Stimulated activated CD4-positive, alpha-beta T cell treated with anti-CD3 and anti-CD28 coated beads, Interleukin-15, amount 100 ng/mL, for 1 hour (primary cell): ENCODE data around the gene NPM3.
"Not testable (repeated sequence)": the region's sequence is repeated elsewhere in the genome, so short reads cannot be mapped to it uniquely, and the experiment has no call there.

Source experiments
- DNase-seq, 2 donors: peaks; one replicate each; pipeline ENCODE4 v3.0.0-alpha.2; 2020; ENCODE audit warnings: low read depth in 1 of 2, low spot score in 1 of 2

NPM3 gene

DNA sequence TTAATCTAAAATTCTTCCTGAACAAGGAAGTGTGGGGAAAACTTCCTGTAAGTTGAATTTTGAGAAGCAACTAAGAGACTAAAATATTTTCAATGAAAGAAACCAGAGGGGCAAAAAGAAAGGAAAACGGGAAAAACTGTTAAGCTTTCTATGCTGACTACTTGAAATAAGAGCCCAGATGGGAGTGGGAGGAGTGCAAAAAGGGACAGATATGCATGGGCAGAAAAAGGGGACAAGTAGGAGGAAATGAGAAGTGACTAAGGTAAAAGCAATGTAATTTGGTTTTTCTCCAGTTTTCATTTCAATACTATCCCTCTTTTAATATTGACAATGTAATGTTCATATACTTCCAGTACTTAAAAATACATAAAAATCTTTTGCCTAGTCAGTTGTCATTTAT, 23.9 kb upstream of the NPM3 start:
- no peak for DNase-seq

DNA sequence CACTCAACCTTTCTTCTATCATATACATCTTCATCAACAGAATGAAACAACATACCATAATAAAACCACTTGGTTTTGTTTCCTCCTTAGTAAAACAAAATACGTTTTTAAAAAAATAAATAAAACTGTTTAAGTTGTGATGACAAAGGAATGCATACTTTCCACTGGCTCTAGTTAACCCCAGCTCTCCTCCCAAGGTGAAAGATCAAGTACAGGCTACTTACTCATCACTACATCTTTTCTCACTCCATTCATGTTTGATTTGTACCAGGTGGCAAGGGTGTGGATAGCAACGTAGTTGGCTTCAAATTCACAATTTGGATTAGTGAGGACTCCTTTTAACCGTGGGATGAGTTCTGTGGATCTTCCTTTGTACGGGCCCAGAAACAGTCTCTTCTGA, 20.3 kb upstream of the NPM3 start:
- DNase-seq: no peak

- no peak for DNase-seq
These were observed 14.3 kb upstream of the NPM3 start for GRCh38 chr10:101797403-101798059.

DNA sequence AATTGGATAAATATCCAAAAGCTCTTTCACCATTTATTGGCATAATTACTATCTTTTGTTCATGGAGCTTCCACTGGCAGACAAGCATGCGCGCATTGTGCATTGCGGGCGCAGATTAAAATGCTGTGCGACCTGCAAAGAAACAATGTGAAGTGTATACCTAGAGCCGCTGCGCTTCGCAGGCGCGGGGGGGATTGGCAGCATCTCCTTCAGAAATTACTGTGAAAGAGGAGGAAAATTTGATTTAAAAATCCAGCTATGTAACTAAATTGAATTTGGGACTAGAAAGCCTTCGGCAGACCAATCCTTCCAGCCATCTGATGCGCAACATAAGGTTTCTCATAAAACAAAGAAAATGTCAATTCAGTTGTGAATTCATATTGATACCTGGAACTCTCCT, 10.3 kb upstream of the NPM3 start:
- DNase-seq: no peak

DNA sequence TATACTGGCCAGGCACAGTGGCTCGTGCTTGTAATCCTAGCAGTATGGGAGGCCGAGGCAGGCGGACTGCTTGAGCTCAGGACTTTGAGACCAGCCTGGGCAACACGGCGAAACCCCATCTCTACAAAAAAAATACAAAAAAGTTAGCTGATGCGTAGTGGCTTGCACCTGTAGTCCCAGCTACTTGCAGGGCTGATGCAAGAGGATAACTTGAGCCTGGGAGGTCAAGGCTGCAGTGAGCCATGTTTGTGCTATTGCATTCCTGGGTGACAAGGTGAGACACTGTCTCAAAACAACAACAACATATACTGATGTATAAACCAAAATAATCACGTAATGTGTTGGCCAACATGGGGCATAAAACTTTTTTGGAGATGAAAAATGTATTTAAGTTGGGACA, 6.4 kb upstream of the NPM3 start:
- DNase-seq: no peak

DNA sequence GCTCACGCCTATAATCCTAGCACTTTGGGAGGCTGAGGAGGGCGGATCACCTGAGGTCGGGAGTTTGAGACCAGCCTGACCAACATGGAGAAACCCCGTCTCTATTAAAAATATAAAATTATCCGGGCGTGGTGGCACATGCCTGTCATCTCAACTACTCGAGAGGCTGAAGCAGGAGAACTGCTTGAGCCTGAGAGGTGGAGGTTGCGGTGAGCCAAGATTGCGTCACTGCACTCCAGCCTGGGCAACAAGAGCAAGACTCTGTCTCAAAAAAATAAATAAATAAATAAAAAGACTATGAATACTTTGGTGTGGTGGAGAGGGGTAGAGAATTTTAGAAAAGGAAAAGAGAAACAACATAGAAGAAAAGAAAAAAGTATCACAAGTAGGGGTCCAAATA, 6.0 kb upstream of the NPM3 start:
- not testable (repeated sequence) for DNase-seq

DNA sequence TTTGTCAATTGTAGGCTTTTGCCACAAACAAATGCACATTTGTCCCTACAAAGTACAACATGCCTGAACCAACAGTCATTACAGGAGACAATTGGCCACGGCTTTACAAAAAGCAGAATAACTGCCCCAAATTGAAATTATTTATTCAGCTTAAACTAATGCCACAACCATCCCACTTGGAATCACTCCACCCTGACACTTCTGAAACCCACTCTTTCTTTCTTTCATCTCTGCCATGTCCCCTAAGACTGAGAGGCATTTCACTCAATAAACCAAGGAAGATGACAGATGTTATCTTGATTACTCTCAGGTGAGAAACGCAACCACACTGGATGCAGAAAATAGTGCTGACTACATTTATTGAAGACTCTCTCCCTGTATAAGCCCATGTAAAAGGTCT, 2.6 kb upstream of the NPM3 start:
- no peak for DNase-seq

- no peak for DNase-seq
These were observed 1.3 kb upstream of the NPM3 start for GRCh38 chr10:101784558-101784957.

DNA sequence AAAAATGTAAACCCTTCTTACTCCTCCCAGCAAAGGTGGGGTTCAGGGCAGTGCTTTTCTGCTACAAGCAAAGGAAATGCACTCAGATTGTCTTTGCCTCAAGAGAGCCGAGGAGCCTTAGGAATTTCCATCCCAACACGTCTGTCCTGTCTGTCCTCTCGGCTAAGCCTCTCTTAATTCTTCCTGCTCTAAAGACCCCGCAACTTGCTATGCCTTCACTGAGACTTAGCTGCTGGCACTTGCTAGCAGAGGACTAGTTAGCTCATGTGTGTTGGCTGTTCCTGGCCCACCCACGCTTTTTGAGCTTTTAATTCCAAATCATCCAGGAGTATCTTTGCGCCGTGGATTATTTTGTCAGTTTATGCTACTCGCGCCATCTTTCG, 481 bp upstream of the NPM3 start:
- DNase-seq: no peak

GRCh38 chr10:101781984-101782810, 1.0 kb downstream of the NPM3 start:
- no peak for DNase-seq

- DNase-seq: no peak
These were observed 1.6 kb downstream of the NPM3 start for GRCh38 chr10:101781655-101781983.

- DNase-seq: peak; percentile 45 to 66
These were observed 2.2 kb downstream of the NPM3 start for GRCh38 chr10:101780818-101781654.

GRCh38 chr10:101780187-101780817, 2.9 kb downstream of the NPM3 start:
- DNase-seq: no peak

- DNase-seq: peak; percentile 69 to 84
These were observed 3.6 kb downstream of the NPM3 start for GRCh38 chr10:101779544-101780186.

DNA sequence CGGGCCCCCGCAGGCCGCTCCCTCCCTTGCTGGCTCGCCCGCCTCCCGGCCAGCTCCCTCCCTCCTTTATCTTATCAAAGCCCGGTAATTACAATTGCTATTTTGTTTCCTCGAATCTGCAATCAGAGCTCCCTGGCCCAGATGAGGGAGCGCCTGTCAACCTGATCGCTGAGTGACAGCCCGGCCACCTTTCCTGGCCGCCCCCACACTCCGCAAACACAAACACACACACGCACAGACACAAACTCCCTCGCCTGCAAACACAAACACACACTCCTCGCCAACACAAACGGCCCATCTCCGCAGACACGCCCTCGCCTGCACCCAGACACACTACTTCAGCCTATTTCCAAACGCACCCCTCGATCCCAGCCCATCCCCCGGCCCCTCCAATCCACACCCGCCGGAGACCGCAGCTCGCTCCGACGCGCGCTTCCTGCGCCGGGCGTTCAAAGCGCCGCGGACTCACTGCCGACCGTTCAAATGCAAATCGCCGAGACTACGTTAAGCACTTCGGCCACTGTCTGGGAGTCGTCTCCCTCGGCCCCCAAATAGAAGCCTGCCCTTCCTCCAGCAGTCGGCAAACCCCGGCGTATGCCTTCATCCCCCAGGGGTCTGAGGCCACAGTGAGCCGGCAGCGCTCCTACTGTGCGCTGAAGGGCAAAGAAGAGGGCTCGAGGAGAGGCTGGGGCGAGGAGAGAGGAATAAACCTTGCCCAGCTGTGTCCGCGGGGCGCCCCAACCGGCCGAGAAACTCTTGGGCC, 4.3 kb downstream of the NPM3 start:
- DNase-seq: no peak

GRCh38 chr10:101778151-101778780, 5.0 kb downstream of the NPM3 start:
- DNase-seq: no peak

- no peak for DNase-seq
These were observed 5.6 kb downstream of the NPM3 start for GRCh38 chr10:101777619-101778145.

- DNase-seq: no peak
These were observed 7.0 kb downstream of the NPM3 start for GRCh38 chr10:101776161-101776817.
